Neuronal stem cell (in vitro differentiated cells): ENCODE data around the gene CDK16.

ENCODE experiments used
- DNase-seq: peaks from one replicate; pipeline ENCODE4 v3.0.0-alpha.2; 2013; ENCODE audit warnings: low spot score
- H2AFZ ChIP-seq: one replicate; pipeline ENCODE4 v1.6.1; 2013; ENCODE audit warnings: mild to moderate bottlenecking, low read length, inconsistent platforms
- H2AK5ac ChIP-seq: 2 replicates; pipeline ENCODE4 v1.6.1; 2013; ENCODE audit warnings: low read depth, mild to moderate bottlenecking, inconsistent platforms, low read length, moderate library complexity, mixed read lengths
- H2BK120ac ChIP-seq: 2 replicates; pipeline ENCODE4 v1.6.1; 2013; ENCODE audit warnings: low read depth, mild to moderate bottlenecking, inconsistent platforms, low read length, moderate library complexity, mixed read lengths
- H2BK12ac ChIP-seq: one replicate; pipeline ENCODE4 v1.6.1; 2013; ENCODE audit warnings: low read length, inconsistent platforms
- H2BK15ac ChIP-seq: 2 replicates; pipeline ENCODE4 v1.6.1; 2013; ENCODE audit warnings: mild to moderate bottlenecking, low read length, inconsistent platforms, mixed read lengths
- H2BK5ac ChIP-seq: one replicate; pipeline ENCODE4 v1.6.1; 2013; ENCODE audit warnings: inconsistent platforms, mild to moderate bottlenecking, low read length, moderate library complexity
- H3K14ac ChIP-seq: one replicate; pipeline ENCODE4 v1.6.1; 2013; ENCODE audit warnings: low read length, inconsistent platforms
- H3K18ac ChIP-seq: 2 replicates; pipeline ENCODE4 v1.6.1; 2013; ENCODE audit warnings: low read length, inconsistent platforms
- H3K23ac ChIP-seq: 2 replicates; pipeline ENCODE4 v1.6.1; 2013; ENCODE audit warnings: low read depth, mild to moderate bottlenecking, mixed read lengths, low read length, inconsistent platforms; ENCODE audit not compliant: poor library complexity
- H3K27ac ChIP-seq: replicated peaks from 3 replicates; pipeline ENCODE4 v1.5.1; 2013; ENCODE audit warnings: low read length, inconsistent platforms
- H3K27me3 ChIP-seq, 3 experiments: 2 replicates each; pipeline ENCODE4 v1.6.1; 2013; ENCODE audit warnings: low read length in 3 of 3, mild to moderate bottlenecking in 2 of 3, inconsistent platforms in 1 of 3, low read depth in 1 of 3, mixed read lengths in 1 of 3, moderate library complexity in 1 of 3; ENCODE audit not compliant: control insufficient read depth in 3 of 3, insufficient read depth in 3 of 3
- H3K36me3 ChIP-seq, 2 donors: replicated peaks in 1 of 2; 2 replicates each; pipeline ENCODE4 v1.6.1; 2013; ENCODE audit warnings: low read length in 2 of 2; ENCODE audit not compliant: control insufficient read depth in 2 of 2, insufficient read depth in 2 of 2
- H3K4ac ChIP-seq: 2 replicates; pipeline ENCODE4 v1.6.1; 2013; ENCODE audit warnings: inconsistent platforms, mild to moderate bottlenecking, low read length, moderate library complexity
- H3K4me1 ChIP-seq, 2 donors: 1 replicate in 1 of 2; 2 replicates in 1 of 2; pipeline ENCODE4 v1.6.1; 2013; ENCODE audit warnings: low read length in 2 of 2, low read depth in 1 of 2; ENCODE audit not compliant: control insufficient read depth in 2 of 2, insufficient read depth in 1 of 2
- H3K4me2 ChIP-seq: one replicate; pipeline ENCODE4 v1.6.1; 2013; ENCODE audit warnings: mild to moderate bottlenecking, low read length, inconsistent platforms; ENCODE audit not compliant: insufficient read depth, poor library complexity, severe bottlenecking
- H3K4me3 ChIP-seq, 2 donors: 2 replicates each; pipeline ENCODE4 v1.5.1; 2013; ENCODE audit warnings: low read length in 2 of 2, mild to moderate bottlenecking in 2 of 2, inconsistent platforms in 1 of 2, moderate library complexity in 1 of 2
- H3K79me1 ChIP-seq: one replicate; pipeline ENCODE4 v1.6.1; 2013; ENCODE audit warnings: low read depth, mild to moderate bottlenecking, inconsistent platforms, low read length, moderate library complexity
- H3K9ac ChIP-seq: one replicate; pipeline ENCODE4 v1.6.1; 2013; ENCODE audit warnings: mild to moderate bottlenecking, low read depth, low read length, inconsistent platforms; ENCODE audit not compliant: poor library complexity
- H3K9me3 ChIP-seq, 2 donors: replicated peaks in 1 of 2; 2 replicates each; pipeline versions ENCODE3 to v1.6.1; 2013; ENCODE audit warnings: low read length in 2 of 2, mild to moderate bottlenecking in 2 of 2, inconsistent platforms in 1 of 2, low read depth in 1 of 2, mixed read lengths in 1 of 2, moderate library complexity in 1 of 2; ENCODE audit not compliant: control insufficient read depth in 2 of 2, insufficient read depth in 1 of 2
- H4K8ac ChIP-seq: one replicate; pipeline ENCODE4 v1.6.1; 2013; ENCODE audit warnings: low read depth, mild to moderate bottlenecking, inconsistent platforms, low read length, moderate library complexity
- H4K91ac ChIP-seq: one replicate; pipeline ENCODE4 v1.6.1; 2013; ENCODE audit warnings: low read length, low read depth, mild to moderate bottlenecking, inconsistent platforms; ENCODE audit not compliant: poor library complexity
- WGBS, 2 donors: extraction: QIAGEN DNeasy Blood & Tissue Kit; methylation state at CpG; one replicate each; pipeline ENCODE4 v1.1.7; 2013; ENCODE audit warnings: missing lambda C conversion rate in 2 of 2, mixed read lengths in 1 of 2; ENCODE audit not compliant: insufficient read length in 2 of 2, insufficient replicate concordance in 1 of 2; ENCODE audit errors: extremely low coverage in 2 of 2; 5-methylcytosine and 5-hydroxymethylcytosine counted together

Gene CDK16

DNA sequence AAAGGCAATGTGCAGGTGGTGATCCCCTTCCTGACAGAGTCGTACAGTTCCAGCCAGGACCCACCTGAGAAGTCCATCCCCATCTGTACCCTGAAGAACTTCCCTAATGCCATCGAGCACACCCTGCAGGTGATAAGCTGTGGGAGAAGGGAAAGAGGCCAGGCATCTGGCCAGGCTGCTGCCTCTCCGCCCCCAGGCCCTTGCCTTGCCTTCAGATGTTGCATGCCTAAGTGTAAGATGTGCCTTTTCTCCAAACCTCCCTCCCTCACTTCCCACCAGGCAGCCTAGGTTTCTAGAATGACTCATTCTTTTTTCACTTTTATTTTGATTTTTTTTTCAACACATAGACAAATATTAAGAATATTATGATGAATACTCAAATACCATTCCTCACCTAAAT lies 12.2 kb upstream of the CDK16 start:
- Histone ChIP-seq H3K9me3 (no peaks in the 10 kb centered on the region), H3K4me3 (no peak overlapping the region), H2BK120ac (no peak overlapping the region), H4K8ac (peak overlapping the region; percentile 43), H2BK12ac (no peak overlapping the region), H2BK15ac (no peak overlapping the region), H2BK5ac (no peak overlapping the region), H3K23ac (no peak overlapping the region), H4K91ac (no peak overlapping the region), H3K4me1 (no peaks in the 10 kb centered on the region), H3K27me3 (peaks cover 0 to 4% (median 0%) of the 10 kb centered on the region in 3 experiments), H3K36me3 (peaks cover 67 to 99% of the 10 kb centered on the region in 2 donors), H3K14ac (no peak overlapping the region), H3K4me2 (no peak overlapping the region), H3K79me1 (peaks cover 4% of the 10 kb centered on the region), H3K4ac (no peak overlapping the region), H2AFZ (no peak overlapping the region), H3K18ac (no peak overlapping the region), H3K9ac (peak overlapping the region; percentile 50), H2AK5ac (no peak overlapping the region), H3K27ac (no peak overlapping the region)
- DNase-seq: no peak
- no CpG with 5 or more reads among the region's 3 CpGs for WGBS, 2 donors

DNA sequence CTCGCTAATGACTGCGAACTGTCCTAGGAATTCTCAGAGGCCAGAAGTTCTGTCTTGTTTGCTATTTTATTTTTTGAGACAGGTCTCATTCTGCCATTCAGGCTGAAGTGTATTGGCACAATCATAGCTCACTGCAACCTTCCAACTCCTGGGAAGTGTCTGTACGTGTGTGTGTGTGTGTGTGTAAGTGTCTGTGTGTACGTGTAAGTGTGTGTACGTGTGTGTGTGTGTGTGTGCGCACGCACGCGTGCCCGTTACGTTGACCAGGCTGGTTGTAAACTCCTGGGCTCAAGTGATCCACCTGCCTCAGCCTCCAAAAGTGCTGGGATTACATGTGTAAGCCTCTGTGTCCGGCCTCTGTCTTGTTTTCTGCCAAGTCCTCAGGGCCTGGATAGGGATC lies 10.4 kb upstream of the CDK16 start:
- no peak overlapping the region for H3K23ac ChIP-seq
- H3K27me3 ChIP-seq: peaks cover 0 to 4% (median 0%) of the 10 kb centered on the region in 3 experiments
- WGBS, 2 donors: no CpG with 5 or more reads among the region's 12 CpGs
- no peaks in the 10 kb centered on the region for H3K9me3 ChIP-seq
- H3K4ac ChIP-seq: no peak overlapping the region
- H3K4me3 ChIP-seq: no peak overlapping the region
- H2BK15ac ChIP-seq: no peak overlapping the region
- peaks cover 3% of the 10 kb centered on the region for H3K79me1 ChIP-seq
- H4K8ac ChIP-seq: no peak overlapping the region
- H3K36me3 ChIP-seq: peaks cover 68 to 99% of the 10 kb centered on the region in 2 donors
- no peak overlapping the region for H4K91ac ChIP-seq
- no peak overlapping the region for H2AFZ ChIP-seq
- no peak overlapping the region for H3K27ac ChIP-seq
- no peak overlapping the region for H3K14ac ChIP-seq
- no peak overlapping the region for H2BK120ac ChIP-seq
- no peaks in the 10 kb centered on the region for H3K4me1 ChIP-seq
- no peak overlapping the region for H2AK5ac ChIP-seq
- no peak overlapping the region for H3K18ac ChIP-seq
- H2BK5ac ChIP-seq: no peak overlapping the region
- no peak overlapping the region for H2BK12ac ChIP-seq
- no peak for DNase-seq
- no peak overlapping the region for H3K4me2 ChIP-seq
- no peak overlapping the region for H3K9ac ChIP-seq

- no peak overlapping the region for H3K9ac ChIP-seq
- DNase-seq: no peak
- no peak overlapping the region for H2AFZ ChIP-seq
- no CpG with 5 or more reads among the region's 16 CpGs for WGBS, 2 donors
- no peak overlapping the region for H3K4me3 ChIP-seq
- no peak overlapping the region for H3K27ac ChIP-seq
- no peak overlapping the region for H4K8ac ChIP-seq
- peaks cover 3% of the 10 kb centered on the region for H3K79me1 ChIP-seq
- H3K4me1 ChIP-seq: no peaks in the 10 kb centered on the region
- no peak overlapping the region for H2BK12ac ChIP-seq
- no peak overlapping the region for H3K4ac ChIP-seq
- H4K91ac ChIP-seq: no peak overlapping the region
- H3K14ac ChIP-seq: no peak overlapping the region
- H3K27me3 ChIP-seq: peaks cover 0 to 4% (median 0%) of the 10 kb centered on the region in 3 experiments
- no peak overlapping the region for H3K18ac ChIP-seq
- no peaks in the 10 kb centered on the region for H3K9me3 ChIP-seq
- no peak overlapping the region for H3K23ac ChIP-seq
- H3K4me2 ChIP-seq: no peak overlapping the region
- no peak overlapping the region for H2BK15ac ChIP-seq
- no peak overlapping the region for H2BK120ac ChIP-seq
- no peak overlapping the region for H2BK5ac ChIP-seq
- H3K36me3 ChIP-seq: peaks cover 72 to 99% of the 10 kb centered on the region in 2 donors
- no peak overlapping the region for H2AK5ac ChIP-seq
Measured at GRCh38 chrX:47209508-47210238, 8.8 kb upstream of the CDK16 start.

DNA sequence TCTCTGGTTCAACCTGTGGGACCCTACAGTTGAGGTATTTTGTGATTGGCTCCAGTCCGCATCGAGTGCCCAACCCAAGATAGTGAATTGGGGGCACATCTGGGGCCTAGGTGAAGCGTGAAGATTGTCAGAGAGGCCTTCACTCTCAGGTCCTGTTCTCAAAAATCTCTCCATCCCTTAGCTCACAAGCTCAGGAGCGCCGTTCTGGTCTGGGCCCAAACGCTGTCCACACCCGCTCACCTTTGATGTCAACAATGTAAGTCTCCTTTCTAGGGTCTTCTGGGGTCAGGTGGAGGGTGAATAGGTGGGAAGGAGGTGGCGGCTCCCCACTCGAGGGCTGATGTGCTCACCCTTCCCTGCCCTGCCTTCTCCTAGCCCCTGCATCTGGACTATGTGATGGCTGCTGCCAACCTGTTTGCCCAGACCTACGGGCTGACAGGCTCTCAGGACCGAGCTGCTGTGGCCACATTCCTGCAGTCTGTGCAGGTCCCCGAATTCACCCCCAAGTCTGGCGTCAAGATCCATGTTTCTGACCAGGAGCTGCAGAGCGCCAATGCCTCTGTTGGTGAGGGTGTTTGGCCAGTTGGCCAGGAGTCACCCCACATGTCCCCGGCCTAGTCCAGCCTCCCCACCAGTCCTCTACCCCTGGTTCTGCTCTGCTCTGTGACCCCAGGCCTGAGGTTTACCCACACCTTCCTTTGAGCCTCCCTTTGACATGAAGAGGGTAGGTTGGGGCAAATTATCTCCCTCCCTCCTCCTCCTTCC lies 7.6 kb upstream of the CDK16 start:
- H3K18ac ChIP-seq: no peak overlapping the region
- no peak overlapping the region for H2AFZ ChIP-seq
- no peak overlapping the region for H4K91ac ChIP-seq
- H3K4me3 ChIP-seq: no peak overlapping the region
- H2AK5ac ChIP-seq: no peak overlapping the region
- H3K4ac ChIP-seq: no peak overlapping the region
- no peak for DNase-seq
- H2BK120ac ChIP-seq: no peak overlapping the region
- no peak overlapping the region for H2BK12ac ChIP-seq
- H2BK5ac ChIP-seq: no peak overlapping the region
- H3K27me3 ChIP-seq: peaks cover 0 to 4% (median 0%) of the 10 kb centered on the region in 3 experiments
- no peak overlapping the region for H4K8ac ChIP-seq
- H3K14ac ChIP-seq: no peak overlapping the region
- H3K27ac ChIP-seq: no peak overlapping the region
- H3K23ac ChIP-seq: no peak overlapping the region
- peaks cover 3% of the 10 kb centered on the region for H3K79me1 ChIP-seq
- H3K36me3 ChIP-seq: peaks cover 72 to 99% of the 10 kb centered on the region in 2 donors
- no peak overlapping the region for H2BK15ac ChIP-seq
- no peak overlapping the region for H3K9ac ChIP-seq
- no CpG with 5 or more reads among the region's 15 CpGs for WGBS, 2 donors
- no peak overlapping the region for H3K4me2 ChIP-seq
- no peaks in the 10 kb centered on the region for H3K9me3 ChIP-seq
- H3K4me1 ChIP-seq: no peaks in the 10 kb centered on the region
